HL-60 (cell line): ENCODE measurements around the gene CEP112.

Experiments used
- GABPA ChIP-seq: IDR thresholded peaks from 2 replicates; pipeline ENCODE4 v1.6.1; 2012; ENCODE audit warnings: low read depth
- POLR2AphosphoS5 ChIP-seq: IDR thresholded peaks from 2 replicates; pipeline ENCODE4 v1.6.1; 2012; ENCODE audit warnings: low read depth
- REST ChIP-seq: IDR thresholded peaks from 2 replicates; pipeline ENCODE4 v1.6.1; 2012; ENCODE audit warnings: low read depth; ENCODE audit not compliant: insufficient replicate concordance
- SPI1 ChIP-seq: IDR thresholded peaks from 2 replicates; pipeline ENCODE4 v1.6.1; 2012; ENCODE audit warnings: low read depth, mild to moderate bottlenecking, borderline replicate concordance
- TF ChIP-seq, protein P1 (sequence below): IDR thresholded peaks from one replicate; pipeline ENCODE4 v1.5.1; 2011; ENCODE audit warnings: low read length, control low read depth, inconsistent platforms; ENCODE audit not compliant: insufficient read depth

GRCh38 chr17:66126231-66126630, 65.7 kb downstream of the CEP112 start:
- TF ChIP-seq POLR2AphosphoS5 (no peak), SPI1 (no peak), GABPA (no peak), REST (no peak)
- TF ChIP-seq, protein P1, sequence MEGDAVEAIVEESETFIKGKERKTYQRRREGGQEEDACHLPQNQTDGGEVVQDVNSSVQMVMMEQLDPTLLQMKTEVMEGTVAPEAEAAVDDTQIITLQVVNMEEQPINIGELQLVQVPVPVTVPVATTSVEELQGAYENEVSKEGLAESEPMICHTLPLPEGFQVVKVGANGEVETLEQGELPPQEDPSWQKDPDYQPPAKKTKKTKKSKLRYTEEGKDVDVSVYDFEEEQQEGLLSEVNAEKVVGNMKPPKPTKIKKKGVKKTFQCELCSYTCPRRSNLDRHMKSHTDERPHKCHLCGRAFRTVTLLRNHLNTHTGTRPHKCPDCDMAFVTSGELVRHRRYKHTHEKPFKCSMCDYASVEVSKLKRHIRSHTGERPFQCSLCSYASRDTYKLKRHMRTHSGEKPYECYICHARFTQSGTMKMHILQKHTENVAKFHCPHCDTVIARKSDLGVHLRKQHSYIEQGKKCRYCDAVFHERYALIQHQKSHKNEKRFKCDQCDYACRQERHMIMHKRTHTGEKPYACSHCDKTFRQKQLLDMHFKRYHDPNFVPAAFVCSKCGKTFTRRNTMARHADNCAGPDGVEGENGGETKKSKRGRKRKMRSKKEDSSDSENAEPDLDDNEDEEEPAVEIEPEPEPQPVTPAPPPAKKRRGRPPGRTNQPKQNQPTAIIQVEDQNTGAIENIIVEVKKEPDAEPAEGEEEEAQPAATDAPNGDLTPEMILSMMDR = no peak
